ENCODE data around the gene MAMDC4. TPM values are rescaled to one million over a fixed set of nuclear protein-coding genes. Genes with fewer than 3 reads are reported as not detected.

The MAMDC4 gene
- total RNA-seq, 2 donors from 2014 or later: 11.7 to 14.8 TPM

DNA sequence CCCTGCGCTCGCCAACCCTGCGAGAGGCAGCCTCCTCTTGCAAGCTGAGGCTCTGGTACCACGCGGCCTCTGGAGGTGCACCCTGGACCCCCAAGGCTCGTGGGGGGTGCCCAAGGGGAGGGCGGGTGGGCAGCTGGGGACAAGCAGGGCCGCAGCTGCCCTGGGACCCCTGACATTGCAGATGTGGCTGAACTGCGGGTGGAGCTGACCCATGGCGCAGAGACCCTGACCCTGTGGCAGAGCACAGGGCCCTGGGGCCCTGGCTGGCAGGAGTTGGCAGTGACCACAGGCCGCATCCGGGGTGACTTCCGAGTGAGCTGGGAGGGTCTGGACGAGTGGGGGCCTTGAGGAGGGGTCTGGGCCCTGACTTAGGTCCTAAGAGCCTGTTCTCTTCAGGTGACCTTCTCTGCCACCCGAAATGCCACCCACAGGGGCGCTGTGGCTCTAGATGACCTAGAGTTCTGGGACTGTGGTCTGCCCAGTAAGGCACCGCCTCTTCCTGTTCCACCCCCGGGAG, 1.5 kb downstream of the MAMDC4 start:
- H3K27me3 Mint-ChIP-seq (ENCODE audit: low read depth): no peaks in the 10 kb centered on the region
- H3K9me3 Mint-ChIP-seq: no peaks in the 10 kb centered on the region
- H3K4me1 Mint-ChIP-seq (ENCODE audit: low read depth): peaks cover 8% of the 10 kb centered on the region
- no peak overlapping the region for H3K27ac Mint-ChIP-seq
- no peak overlapping the region for H3K4me3 Mint-ChIP-seq
- H3K36me3 Mint-ChIP-seq (ENCODE audit: insufficient read depth in 2 of 2): no peaks in the 10 kb centered on the region
- DNase-seq (peak in 1 of 2 donors; percentile 1), ATAC-seq (replicated peaks in 1 of 2) (no peak)

- H3K27me3 Mint-ChIP-seq (ENCODE audit: low read depth): no peaks in the 10 kb centered on the region
- no peak overlapping the region for H3K4me3 Mint-ChIP-seq
- H3K27ac Mint-ChIP-seq: no peak overlapping the region
- no peaks in the 10 kb centered on the region for H3K9me3 Mint-ChIP-seq
- H3K36me3 Mint-ChIP-seq (ENCODE audit: insufficient read depth in 2 of 2): no peaks in the 10 kb centered on the region
- ATAC-seq (replicated peaks in 1 of 2) (no peak), DNase-seq (no peak)
- peaks cover 8% of the 10 kb centered on the region for H3K4me1 Mint-ChIP-seq (ENCODE audit: low read depth)
Observed at GRCh38 chr9:136854113-136854841, 2.1 kb downstream of the MAMDC4 start.

DNA sequence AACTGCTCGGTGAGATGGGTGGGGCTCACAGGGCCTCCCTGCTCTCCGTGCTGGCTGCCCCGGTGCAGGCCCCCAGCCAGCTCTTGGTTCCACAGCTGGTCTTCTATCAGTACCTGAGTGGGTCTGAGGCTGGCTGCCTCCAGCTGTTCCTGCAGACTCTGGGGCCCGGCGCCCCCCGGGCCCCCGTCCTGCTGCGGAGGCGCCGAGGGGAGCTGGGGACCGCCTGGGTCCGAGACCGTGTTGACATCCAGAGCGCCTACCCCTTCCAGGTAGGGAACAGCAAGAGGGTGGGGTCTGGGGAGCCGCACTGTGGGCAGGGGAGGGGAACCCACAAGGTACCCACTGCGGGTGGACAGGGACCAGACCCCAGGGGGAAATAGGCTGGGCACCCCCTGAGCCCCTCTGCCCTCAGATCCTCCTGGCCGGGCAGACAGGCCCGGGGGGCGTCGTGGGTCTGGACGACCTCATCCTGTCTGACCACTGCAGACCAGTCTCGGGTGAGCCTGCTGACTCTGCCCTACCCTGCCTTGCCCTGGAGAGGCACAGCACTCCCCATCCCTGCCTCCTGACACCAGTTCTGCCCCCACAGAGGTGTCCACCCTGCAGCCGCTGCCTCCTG, 2.8 kb downstream of the MAMDC4 start:
- DNase-seq (no peak), ATAC-seq (replicated peaks in 1 of 2) (no peak)
- H3K4me3 Mint-ChIP-seq: no peak overlapping the region
- no peaks in the 10 kb centered on the region for H3K36me3 Mint-ChIP-seq (ENCODE audit: insufficient read depth in 2 of 2)
- H3K27me3 Mint-ChIP-seq (ENCODE audit: low read depth): no peaks in the 10 kb centered on the region
- H3K4me1 Mint-ChIP-seq (ENCODE audit: low read depth): peaks cover 5% of the 10 kb centered on the region
- no peak overlapping the region for H3K27ac Mint-ChIP-seq
- no peaks in the 10 kb centered on the region for H3K9me3 Mint-ChIP-seq

DNA sequence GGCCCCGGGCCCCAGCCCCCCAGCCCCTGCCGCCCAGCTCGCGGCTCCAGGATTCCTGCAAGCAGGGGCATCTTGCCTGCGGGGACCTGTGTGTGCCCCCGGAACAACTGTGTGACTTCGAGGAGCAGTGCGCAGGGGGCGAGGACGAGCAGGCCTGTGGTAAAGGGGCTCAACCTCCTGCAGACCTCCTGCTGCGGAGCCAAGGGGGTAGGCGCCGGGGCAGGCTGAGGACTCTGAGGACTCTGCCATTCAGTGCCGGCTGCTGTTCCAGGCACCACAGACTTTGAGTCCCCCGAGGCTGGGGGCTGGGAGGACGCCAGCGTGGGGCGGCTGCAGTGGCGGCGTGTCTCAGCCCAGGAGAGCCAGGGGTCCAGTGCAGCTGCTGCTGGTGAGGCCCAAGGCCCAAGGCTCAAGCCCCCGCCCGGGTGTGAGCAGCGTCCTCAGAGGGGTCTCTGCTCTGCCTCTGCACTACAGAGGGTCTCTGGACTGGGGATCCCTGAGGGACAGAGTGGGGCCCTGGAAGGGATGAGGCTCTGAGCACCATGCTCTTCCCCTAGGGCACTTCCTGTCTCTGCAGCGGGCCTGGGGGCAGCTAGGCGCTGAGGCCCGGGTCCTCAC, 3.4 kb downstream of the MAMDC4 start:
- Mint-ChIP-seq H3K27me3 (ENCODE audit: low read depth) (no peaks in the 10 kb centered on the region), H3K36me3 (ENCODE audit: insufficient read depth in 2 of 2) (no peaks in the 10 kb centered on the region), H3K27ac (no peak overlapping the region), H3K9me3 (no peaks in the 10 kb centered on the region), H3K4me3 (no peak overlapping the region), H3K4me1 (ENCODE audit: low read depth) (peaks cover 3% of the 10 kb centered on the region)
- no peak for ATAC-seq (replicated peaks in 1 of 2)
- DNase-seq: no peak

DNA sequence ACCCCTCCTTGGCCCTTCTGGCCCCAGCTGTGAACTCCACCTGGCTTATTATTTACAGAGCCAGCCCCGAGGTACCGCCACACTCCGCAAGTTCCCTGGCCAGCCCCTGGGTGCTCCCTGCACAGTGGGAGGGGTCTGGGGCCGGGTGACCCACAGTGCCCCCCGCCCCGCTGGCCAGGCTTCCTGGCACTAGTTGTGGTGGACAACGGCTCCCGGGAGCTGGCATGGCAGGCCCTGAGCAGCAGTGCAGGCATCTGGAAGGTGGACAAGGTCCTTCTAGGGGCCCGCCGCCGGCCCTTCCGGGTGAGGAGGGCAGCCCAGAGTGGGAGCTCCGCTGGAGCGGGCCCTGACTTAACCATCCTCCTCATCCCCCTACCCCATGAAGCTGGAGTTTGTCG, 3.9 kb downstream of the MAMDC4 start:
- H3K4me1 Mint-ChIP-seq (ENCODE audit: low read depth): peaks cover 4% of the 10 kb centered on the region
- no peak overlapping the region for H3K4me3 Mint-ChIP-seq
- H3K27me3 Mint-ChIP-seq (ENCODE audit: low read depth): no peaks in the 10 kb centered on the region
- ATAC-seq (replicated peaks in 1 of 2) (no peak), DNase-seq (no peak)
- no peaks in the 10 kb centered on the region for H3K9me3 Mint-ChIP-seq
- no peak overlapping the region for H3K27ac Mint-ChIP-seq
- no peaks in the 10 kb centered on the region for H3K36me3 Mint-ChIP-seq (ENCODE audit: insufficient read depth in 2 of 2)

- H3K4me3 Mint-ChIP-seq: no peak overlapping the region
- ATAC-seq (replicated peaks in 1 of 2): no peak
- no peak for DNase-seq
- no peaks in the 10 kb centered on the region for H3K36me3 Mint-ChIP-seq (ENCODE audit: insufficient read depth in 2 of 2)
- no peak overlapping the region for H3K27ac Mint-ChIP-seq
- peaks cover 4% of the 10 kb centered on the region for H3K4me1 Mint-ChIP-seq (ENCODE audit: low read depth)
- H3K27me3 Mint-ChIP-seq (ENCODE audit: low read depth): no peaks in the 10 kb centered on the region
- H3K9me3 Mint-ChIP-seq: no peaks in the 10 kb centered on the region
Observed at GRCh38 chr9:136856541-136857141, 4.5 kb downstream of the MAMDC4 start.

GRCh38 chr9:136857166-136857565, 5.0 kb downstream of the MAMDC4 start:
- H3K36me3 Mint-ChIP-seq (ENCODE audit: insufficient read depth in 2 of 2): peaks cover 0 to 2% of the 10 kb centered on the region in 2 donors
- H3K27me3 Mint-ChIP-seq (ENCODE audit: low read depth): no peaks in the 10 kb centered on the region
- DNase-seq (no peak), ATAC-seq (replicated peaks in 1 of 2) (no peak)
- H3K4me3 Mint-ChIP-seq: no peak overlapping the region
- H3K4me1 Mint-ChIP-seq (ENCODE audit: low read depth): peaks cover 4% of the 10 kb centered on the region
- H3K27ac Mint-ChIP-seq: no peak overlapping the region
- H3K9me3 Mint-ChIP-seq: no peaks in the 10 kb centered on the region

- H3K9me3 Mint-ChIP-seq: no peaks in the 10 kb centered on the region
- H3K4me3 Mint-ChIP-seq: no peak overlapping the region
- no peaks in the 10 kb centered on the region for H3K27me3 Mint-ChIP-seq (ENCODE audit: low read depth)
- peaks cover 4% of the 10 kb centered on the region for H3K4me1 Mint-ChIP-seq (ENCODE audit: low read depth)
- ATAC-seq (replicated peaks in 1 of 2): no peak
- H3K36me3 Mint-ChIP-seq (ENCODE audit: insufficient read depth in 2 of 2): peaks cover 0 to 4% of the 10 kb centered on the region in 2 donors
- no peak overlapping the region for H3K27ac Mint-ChIP-seq
- DNase-seq: no peak
Observed at GRCh38 chr9:136857581-136858412, 5.7 kb downstream of the MAMDC4 start.

- ATAC-seq (replicated peaks in 1 of 2) (no peak), DNase-seq (no peak)
- H3K27ac Mint-ChIP-seq: no peak overlapping the region
- no peaks in the 10 kb centered on the region for H3K9me3 Mint-ChIP-seq
- no peaks in the 10 kb centered on the region for H3K27me3 Mint-ChIP-seq (ENCODE audit: low read depth)
- H3K4me1 Mint-ChIP-seq (ENCODE audit: low read depth): peaks cover 4% of the 10 kb centered on the region
- peaks cover 2 to 4% of the 10 kb centered on the region in 2 donors for H3K36me3 Mint-ChIP-seq (ENCODE audit: insufficient read depth in 2 of 2)
- no peak overlapping the region for H3K4me3 Mint-ChIP-seq
Observed at GRCh38 chr9:136858452-136858843, 6.3 kb downstream of the MAMDC4 start.

DNA sequence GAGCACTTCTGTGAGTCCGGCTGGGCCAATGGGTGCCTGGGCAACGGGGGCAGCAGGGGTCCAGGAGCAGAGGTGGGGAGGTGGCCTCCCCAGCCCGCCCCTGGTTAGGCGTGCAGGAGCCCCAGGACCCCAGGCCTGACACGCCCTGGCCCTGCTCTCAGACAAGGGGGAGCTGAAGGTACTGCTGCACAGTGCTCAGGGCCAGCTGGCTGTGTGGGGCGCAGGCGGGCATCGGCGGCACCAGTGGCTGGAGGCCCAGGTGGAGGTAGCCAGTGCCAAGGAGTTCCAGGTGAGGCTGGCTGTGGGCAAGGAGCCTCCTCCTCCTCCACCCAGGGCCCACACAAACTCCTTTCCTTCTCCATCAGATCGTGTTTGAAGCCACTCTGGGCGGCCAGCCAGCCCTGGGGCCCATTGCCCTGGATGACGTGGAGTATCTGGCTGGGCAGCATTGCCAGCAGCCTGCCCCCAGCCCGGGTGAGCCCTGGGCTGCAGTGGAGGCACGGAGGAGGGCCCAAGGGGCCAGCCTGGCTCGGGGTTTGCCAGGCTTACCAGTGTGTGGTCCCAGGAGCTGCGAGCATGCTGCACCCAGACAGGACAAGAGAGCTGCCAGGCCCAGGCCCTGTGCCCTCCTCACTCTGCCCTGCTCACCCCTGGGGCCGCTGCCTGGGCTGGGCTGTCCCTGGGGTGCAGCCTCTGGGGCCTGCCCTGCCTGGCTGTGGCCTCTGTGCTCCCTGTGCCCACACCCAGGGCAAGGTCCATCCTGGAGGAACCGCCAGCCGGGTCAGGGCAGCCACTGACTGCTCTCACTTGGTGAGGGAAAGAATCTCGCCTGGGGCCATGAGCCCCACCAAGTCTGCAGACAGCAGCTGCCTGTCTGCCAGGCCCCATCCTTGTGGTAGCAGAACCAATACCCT, 7.0 kb downstream of the MAMDC4 start:
- ATAC-seq (replicated peaks in 1 of 2) (no peak), DNase-seq (no peak)
- peaks cover 4% of the 10 kb centered on the region for H3K4me1 Mint-ChIP-seq (ENCODE audit: low read depth)
- H3K36me3 Mint-ChIP-seq (ENCODE audit: insufficient read depth in 2 of 2): peaks cover 2 to 4% of the 10 kb centered on the region in 2 donors
- no peaks in the 10 kb centered on the region for H3K9me3 Mint-ChIP-seq
- no peak overlapping the region for H3K27ac Mint-ChIP-seq
- no peaks in the 10 kb centered on the region for H3K27me3 Mint-ChIP-seq (ENCODE audit: low read depth)
- H3K4me3 Mint-ChIP-seq: no peak overlapping the region

GRCh38 chr9:136860529-136860928, 8.4 kb downstream of the MAMDC4 start:
- Mint-ChIP-seq H3K9me3 (no peaks in the 10 kb centered on the region), H3K27ac (no peak overlapping the region), H3K27me3 (ENCODE audit: low read depth) (no peaks in the 10 kb centered on the region), H3K4me1 (ENCODE audit: low read depth) (peaks cover 15% of the 10 kb centered on the region), H3K4me3 (no peak overlapping the region), H3K36me3 (ENCODE audit: insufficient read depth in 2 of 2) (peaks cover 2 to 6% of the 10 kb centered on the region in 2 donors)
- ATAC-seq (replicated peaks in 1 of 2) (no peak), DNase-seq (no peak)
